T-helper 1 cell treated with Interleukin-12 subunit alpha and Interleukin-12 subunit beta and Interleukin-4 antibody, amounts not matched to agents 30 μg/mL and 1 μg/mL, for 36 hours (primary cell): ENCODE data around the gene ITGA2.
"Not testable (repeated sequence)": the region's sequence is repeated elsewhere in the genome, so short reads cannot be mapped to it uniquely, and the experiment has no call there.

Source experiments
- H3K27ac Mint-ChIP-seq: one replicate; pipeline ENCODE4 v1.8.0; 2021; ENCODE audit warnings: mild to moderate bottlenecking, mixed read lengths
- H3K27me3 Mint-ChIP-seq: one replicate; pipeline ENCODE4 v1.8.0; 2021; ENCODE audit warnings: low read depth, mixed read lengths
- H3K36me3 Mint-ChIP-seq: one replicate; pipeline ENCODE4 v1.8.0; 2021; ENCODE audit warnings: low read depth, mixed read lengths
- H3K4me1 Mint-ChIP-seq: one replicate; pipeline ENCODE4 v1.8.0; 2021; ENCODE audit warnings: low read depth, mixed read lengths
- H3K4me3 Mint-ChIP-seq: one replicate; pipeline ENCODE4 v1.8.0; 2021; ENCODE audit warnings: mild to moderate bottlenecking, moderate library complexity, mixed read lengths
- H3K9me3 Mint-ChIP-seq: one replicate; pipeline ENCODE4 v1.8.0; 2021; ENCODE audit warnings: mixed read lengths

Gene ITGA2

DNA sequence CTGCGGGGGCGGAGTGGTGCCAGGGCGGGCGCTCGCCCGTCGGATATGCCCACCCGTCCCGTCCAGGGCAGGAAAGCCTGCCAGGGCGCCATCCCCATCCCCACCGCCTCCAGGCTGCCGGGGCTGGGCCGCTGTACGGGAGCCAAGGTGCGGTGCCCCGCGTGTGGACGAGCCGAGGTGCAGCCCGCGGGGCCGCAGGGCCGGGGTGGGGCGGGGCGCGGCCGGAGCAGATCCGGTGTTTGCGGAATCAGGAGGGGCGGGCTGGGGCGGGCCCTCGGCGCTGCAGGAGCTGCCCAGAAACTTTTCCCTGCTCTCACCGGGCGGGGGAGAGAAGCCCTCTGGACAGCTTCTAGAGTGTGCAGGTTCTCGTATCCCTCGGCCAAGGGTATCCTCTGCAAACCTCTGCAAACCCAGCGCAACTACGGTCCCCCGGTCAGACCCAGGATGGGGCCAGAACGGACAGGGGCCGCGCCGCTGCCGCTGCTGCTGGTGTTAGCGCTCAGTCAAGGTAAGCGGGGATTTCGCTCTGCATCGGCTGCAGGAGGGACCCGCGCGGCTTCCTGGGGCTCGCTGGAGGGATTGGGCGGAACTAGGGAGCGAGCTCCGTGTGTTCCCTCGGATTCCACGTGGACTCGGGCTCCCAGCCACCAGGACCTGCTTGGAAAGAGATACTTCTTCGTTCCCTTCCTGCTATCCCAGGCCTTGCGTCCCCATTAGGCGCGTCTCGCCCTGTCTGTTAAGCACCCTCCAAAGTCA lies at the start of gene ITGA2:
TSS of gene ITGA2 (plus strand) at position 328 of the 756 bp plus-strand sequence. CDS start at position 445, 117 bp downstream.
- peaks cover 18% of the 10 kb centered on the region for H3K36me3 Mint-ChIP-seq
- no peaks in the 10 kb centered on the region for H3K9me3 Mint-ChIP-seq
- H3K27ac Mint-ChIP-seq = peak within 1 kb of the TSS; percentile 71
- H3K4me3 Mint-ChIP-seq = peak within 1 kb of the TSS; percentile 83
- H3K27me3 Mint-ChIP-seq = peaks cover 31% of the 10 kb centered on the region
- H3K4me1 Mint-ChIP-seq = peaks cover 25% of the 10 kb centered on the region

- no peak overlapping the region for H3K27ac Mint-ChIP-seq
- H3K9me3 Mint-ChIP-seq = no peaks in the 10 kb centered on the region
- peaks cover 8% of the 10 kb centered on the region for H3K27me3 Mint-ChIP-seq
- H3K4me1 Mint-ChIP-seq = peaks cover 15% of the 10 kb centered on the region
- H3K36me3 Mint-ChIP-seq = no peaks in the 10 kb centered on the region
- H3K4me3 Mint-ChIP-seq = no peak overlapping the region
Observed at GRCh38 chr5:52943285-52943684, 45.9 kb upstream of the ITGA2 start.

- Mint-ChIP-seq H3K36me3 (no peaks in the 10 kb centered on the region), H3K4me3 (no peak overlapping the region), H3K9me3 (no peaks in the 10 kb centered on the region), H3K4me1 (peaks cover 19% of the 10 kb centered on the region), H3K27ac (no peak overlapping the region), H3K27me3 (peaks cover 8% of the 10 kb centered on the region)
Observed at GRCh38 chr5:52943808-52944207, 45.3 kb upstream of the ITGA2 start.

GRCh38 chr5:52945040-52945439 lies 44.1 kb upstream of the ITGA2 start:
- Mint-ChIP-seq H3K4me3 (peak overlapping the region; percentile 43), H3K9me3 (no peaks in the 10 kb centered on the region), H3K36me3 (no peaks in the 10 kb centered on the region), H3K4me1 (peaks cover 19% of the 10 kb centered on the region), H3K27ac (no peak overlapping the region), H3K27me3 (peaks cover 8% of the 10 kb centered on the region)

DNA sequence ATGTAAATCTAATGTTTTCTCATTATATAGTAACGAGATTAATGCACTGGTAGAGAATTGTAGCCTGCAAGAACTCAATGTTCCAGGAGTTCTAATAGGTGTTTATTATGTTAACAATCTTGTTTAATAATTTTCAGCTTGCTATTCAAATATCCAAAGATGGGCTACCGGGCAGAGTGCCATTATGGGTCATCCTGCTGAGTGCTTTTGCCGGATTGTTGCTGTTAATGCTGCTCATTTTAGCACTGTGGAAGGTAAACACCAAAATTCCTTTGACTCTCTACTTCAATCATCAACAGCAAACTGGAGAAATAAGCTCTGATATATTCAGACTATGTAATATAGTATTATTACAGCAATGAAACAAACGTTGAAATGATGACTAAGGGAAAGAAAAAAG lies 41.9 kb upstream of the ITGA2 start:
- Mint-ChIP-seq H3K4me1 (peaks cover 19% of the 10 kb centered on the region), H3K27ac (no peak overlapping the region), H3K9me3 (no peaks in the 10 kb centered on the region), H3K27me3 (no peaks in the 10 kb centered on the region), H3K4me3 (no peak overlapping the region), H3K36me3 (no peaks in the 10 kb centered on the region)

DNA sequence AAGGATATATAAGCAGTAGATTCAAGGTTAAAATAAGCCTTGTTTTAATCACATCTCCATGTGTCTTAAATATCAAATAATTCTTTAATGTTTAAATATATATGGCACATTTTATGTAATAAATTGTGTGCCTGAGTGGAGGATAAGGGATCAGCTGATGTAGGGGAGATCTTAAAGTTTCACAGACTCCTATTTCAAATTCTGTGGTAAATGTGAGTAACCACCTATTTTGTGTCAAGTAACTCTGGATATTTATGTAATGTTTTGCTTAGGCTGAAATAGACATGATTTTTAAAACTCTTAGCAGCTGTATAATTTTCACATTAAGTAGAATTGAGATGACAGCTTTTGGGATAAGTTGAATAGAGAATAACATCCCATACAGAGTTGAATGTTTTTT lies 41.3 kb upstream of the ITGA2 start:
- Mint-ChIP-seq H3K27ac (no peak overlapping the region), H3K4me3 (no peak overlapping the region), H3K4me1 (peaks cover 19% of the 10 kb centered on the region), H3K27me3 (no peaks in the 10 kb centered on the region), H3K36me3 (no peaks in the 10 kb centered on the region), H3K9me3 (no peaks in the 10 kb centered on the region)

DNA sequence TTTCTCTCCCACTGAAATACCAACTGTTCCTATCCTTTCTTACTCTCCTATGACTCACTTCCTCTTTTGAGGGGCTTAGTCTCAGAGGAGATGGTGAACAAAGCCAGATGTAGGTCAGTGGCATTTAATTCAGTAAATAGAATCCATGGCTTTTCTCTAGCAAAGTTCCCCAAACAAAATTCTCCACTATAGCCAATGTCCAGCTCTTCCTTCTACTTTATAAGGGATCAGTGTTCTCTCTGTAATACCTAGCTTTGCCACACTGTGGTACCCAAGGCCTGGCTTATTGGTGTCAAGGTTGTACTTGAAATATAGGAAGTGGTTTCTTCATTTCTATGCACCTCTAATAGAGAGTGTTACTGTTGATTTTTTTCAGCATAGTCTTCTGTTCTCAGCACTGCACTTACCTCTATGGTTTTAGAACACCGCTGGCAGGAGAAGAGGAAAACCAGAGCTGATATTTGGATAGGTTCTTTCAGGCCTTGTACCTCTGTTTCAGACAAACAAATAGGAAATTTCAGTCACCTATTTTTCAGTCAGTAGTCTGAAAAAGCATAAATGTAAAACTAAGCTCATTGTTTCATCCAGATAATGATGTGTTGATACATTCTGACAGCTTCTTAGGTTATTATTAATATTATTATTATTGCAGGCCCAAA lies 40.6 kb upstream of the ITGA2 start:
- no peak overlapping the region for H3K27ac Mint-ChIP-seq
- peaks cover 19% of the 10 kb centered on the region for H3K4me1 Mint-ChIP-seq
- no peak overlapping the region for H3K4me3 Mint-ChIP-seq
- H3K27me3 Mint-ChIP-seq = no peaks in the 10 kb centered on the region
- no peaks in the 10 kb centered on the region for H3K36me3 Mint-ChIP-seq
- no peaks in the 10 kb centered on the region for H3K9me3 Mint-ChIP-seq

DNA sequence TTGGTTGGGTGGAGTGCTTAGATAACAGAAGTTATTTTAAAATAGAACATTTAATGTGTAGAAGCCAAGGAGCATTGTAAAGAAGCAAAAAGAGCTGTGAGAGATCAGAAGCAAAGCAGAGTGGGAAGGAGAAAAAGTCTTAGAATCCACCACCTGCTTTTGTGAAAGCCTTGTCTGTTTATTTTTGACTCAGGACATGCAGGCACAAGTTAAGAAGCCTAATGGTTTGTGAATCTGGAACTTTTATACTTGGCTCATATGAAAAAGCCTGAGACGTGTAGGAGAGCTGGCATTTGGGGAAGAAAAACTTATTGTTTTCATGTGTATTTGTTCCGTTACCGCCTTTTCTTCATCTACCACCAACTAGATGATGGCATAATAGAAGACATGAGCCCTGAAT lies 38.5 kb upstream of the ITGA2 start:
- H3K4me1 Mint-ChIP-seq = peaks cover 11% of the 10 kb centered on the region
- H3K9me3 Mint-ChIP-seq = no peaks in the 10 kb centered on the region
- H3K4me3 Mint-ChIP-seq = no peak overlapping the region
- no peaks in the 10 kb centered on the region for H3K27me3 Mint-ChIP-seq
- H3K36me3 Mint-ChIP-seq = no peaks in the 10 kb centered on the region
- H3K27ac Mint-ChIP-seq = no peak overlapping the region

DNA sequence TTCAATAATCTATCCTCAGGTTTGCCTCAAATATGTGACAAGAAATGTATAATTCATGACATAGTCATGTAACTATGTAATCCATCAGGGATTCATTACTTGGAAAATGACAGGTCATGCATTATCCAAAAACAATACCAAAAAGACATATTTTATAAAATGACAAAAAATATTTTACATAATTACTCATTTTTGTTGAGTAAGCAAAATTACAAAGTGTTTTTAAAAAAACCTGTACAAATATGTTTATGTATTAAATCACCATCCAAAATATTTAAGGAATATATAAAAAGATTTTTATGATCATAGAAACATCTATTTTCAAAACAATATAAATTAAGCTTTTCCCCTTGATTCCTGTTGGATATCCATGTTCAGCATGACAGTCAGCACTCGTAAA lies 36.7 kb upstream of the ITGA2 start:
- H3K27ac Mint-ChIP-seq = no peak overlapping the region
- H3K4me3 Mint-ChIP-seq = no peak overlapping the region
- peaks cover 5% of the 10 kb centered on the region for H3K4me1 Mint-ChIP-seq
- H3K27me3 Mint-ChIP-seq = no peaks in the 10 kb centered on the region
- H3K36me3 Mint-ChIP-seq = no peaks in the 10 kb centered on the region
- no peaks in the 10 kb centered on the region for H3K9me3 Mint-ChIP-seq

DNA sequence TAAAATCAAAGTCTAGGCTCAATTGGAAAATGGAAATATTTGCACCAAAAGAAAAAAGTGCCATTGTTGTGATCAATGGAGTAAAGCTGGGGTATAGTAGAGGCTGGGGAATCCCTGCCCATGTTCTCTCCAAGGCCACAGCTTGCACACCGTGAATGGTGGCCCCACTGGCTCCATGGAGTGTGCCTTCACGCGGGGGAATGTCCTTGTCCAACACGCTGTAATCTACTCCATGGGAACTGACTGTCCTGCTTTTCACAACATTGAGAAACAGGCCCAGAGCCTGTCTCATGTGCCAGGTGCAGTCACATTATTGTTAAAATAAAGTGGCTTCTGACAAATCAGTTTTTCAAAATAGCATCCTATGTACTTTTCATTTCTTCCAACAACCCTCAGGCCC lies 33.1 kb upstream of the ITGA2 start:
- Mint-ChIP-seq H3K27ac (no peak overlapping the region), H3K4me1 (no peaks in the 10 kb centered on the region), H3K9me3 (no peaks in the 10 kb centered on the region), H3K36me3 (no peaks in the 10 kb centered on the region), H3K4me3 (no peak overlapping the region), H3K27me3 (peaks cover 9% of the 10 kb centered on the region)

GRCh38 chr5:52956915-52957747 lies 32.0 kb upstream of the ITGA2 start:
- H3K27me3 Mint-ChIP-seq = peaks cover 17% of the 10 kb centered on the region
- H3K27ac Mint-ChIP-seq = no peak overlapping the region
- no peaks in the 10 kb centered on the region for H3K4me1 Mint-ChIP-seq
- no peaks in the 10 kb centered on the region for H3K9me3 Mint-ChIP-seq
- no peaks in the 10 kb centered on the region for H3K36me3 Mint-ChIP-seq
- no peak overlapping the region for H3K4me3 Mint-ChIP-seq

DNA sequence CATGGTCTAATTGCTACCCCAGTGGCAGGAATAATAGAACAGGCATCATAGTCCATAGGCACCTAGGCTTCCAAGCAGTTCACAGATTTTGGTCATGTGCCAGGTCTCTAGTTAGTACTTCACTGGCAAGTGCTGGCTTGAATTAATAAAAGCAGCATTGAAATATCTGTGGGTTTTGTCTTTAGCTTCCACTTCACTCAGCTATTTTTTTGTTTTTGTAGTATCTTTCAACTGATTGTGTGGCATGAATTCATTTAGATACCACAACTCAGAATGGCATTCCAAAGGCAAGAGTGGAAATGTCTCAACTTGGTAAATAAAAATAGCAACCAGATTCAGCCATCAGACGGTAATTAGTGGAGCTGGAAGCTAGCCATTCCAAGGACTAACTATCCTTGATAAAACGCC lies 27.9 kb upstream of the ITGA2 start:
- Mint-ChIP-seq H3K4me3 (no peak overlapping the region), H3K4me1 (no peaks in the 10 kb centered on the region), H3K9me3 (no peaks in the 10 kb centered on the region), H3K27me3 (peaks cover 24% of the 10 kb centered on the region), H3K36me3 (no peaks in the 10 kb centered on the region), H3K27ac (no peak overlapping the region)

DNA sequence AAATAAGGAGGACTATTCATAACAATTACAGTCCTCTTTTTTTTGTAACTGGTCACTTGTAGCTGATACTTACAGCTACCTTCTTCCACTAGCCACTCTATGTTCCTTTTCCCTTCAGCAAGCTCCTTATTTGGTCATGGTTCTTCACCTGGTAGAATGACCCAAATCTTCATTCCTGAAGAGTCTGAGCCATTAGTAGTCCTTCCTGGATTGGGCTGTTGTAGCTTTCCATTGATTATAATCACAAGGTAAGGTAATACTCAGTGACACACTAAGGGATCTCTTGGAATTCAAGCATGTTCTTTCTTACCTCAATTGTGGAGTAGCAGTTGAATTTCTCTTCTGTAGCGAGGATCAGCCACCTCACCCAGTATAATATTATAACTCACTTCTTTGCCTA lies 25.5 kb upstream of the ITGA2 start:
- no peaks in the 10 kb centered on the region for H3K4me1 Mint-ChIP-seq
- no peak overlapping the region for H3K27ac Mint-ChIP-seq
- H3K9me3 Mint-ChIP-seq = peaks cover 8% of the 10 kb centered on the region
- H3K36me3 Mint-ChIP-seq = no peaks in the 10 kb centered on the region
- H3K27me3 Mint-ChIP-seq = peaks cover 40% of the 10 kb centered on the region
- H3K4me3 Mint-ChIP-seq = no peak overlapping the region

DNA sequence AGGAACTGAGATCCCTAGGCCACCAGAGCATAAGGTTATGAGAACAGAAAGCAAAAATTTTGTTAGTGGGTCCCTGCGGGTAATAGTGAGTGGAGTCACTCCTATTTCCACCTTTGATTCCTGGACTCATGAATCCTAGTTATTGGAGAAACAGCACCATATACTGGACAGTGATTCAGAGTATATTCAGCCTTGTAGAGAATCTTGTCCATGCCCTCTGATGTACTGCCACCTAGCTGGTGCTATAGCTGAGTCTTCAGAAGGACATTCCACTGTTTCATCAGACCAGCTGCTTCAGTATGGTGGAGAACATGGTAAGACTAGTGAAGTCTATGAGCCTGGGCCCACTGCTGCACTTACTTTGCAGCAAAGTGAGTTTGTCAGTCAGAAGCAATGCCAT lies 25.0 kb upstream of the ITGA2 start:
- Mint-ChIP-seq H3K36me3 (no peaks in the 10 kb centered on the region), H3K4me3 (no peak overlapping the region), H3K4me1 (no peaks in the 10 kb centered on the region), H3K27me3 (peaks cover 45% of the 10 kb centered on the region), H3K9me3 (peaks cover 11% of the 10 kb centered on the region), H3K27ac (no peak overlapping the region)

DNA sequence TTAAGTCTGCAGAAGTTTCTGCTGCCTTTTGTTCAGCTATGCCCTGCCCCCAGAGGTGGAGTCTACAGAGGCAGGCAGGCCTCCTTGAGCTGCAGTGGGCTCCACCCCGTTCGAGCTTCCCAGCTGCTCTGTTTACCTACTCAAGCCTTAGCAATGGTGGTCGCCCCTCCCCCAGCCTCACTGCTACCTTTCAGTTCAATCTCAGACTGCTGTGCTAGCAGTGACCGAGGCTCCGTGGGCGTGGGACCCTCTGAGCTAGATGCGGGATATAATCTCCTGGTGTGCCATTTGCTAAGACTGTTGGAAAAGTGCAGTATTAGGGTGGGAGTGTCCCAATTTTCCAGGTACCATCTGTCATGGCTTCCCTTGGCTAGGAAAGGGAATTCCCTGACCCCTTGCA lies 13.0 kb upstream of the ITGA2 start:
- H3K27ac Mint-ChIP-seq, H3K36me3 Mint-ChIP-seq, H3K4me3 Mint-ChIP-seq, H3K4me1 Mint-ChIP-seq, H3K9me3 Mint-ChIP-seq: not testable (repeated sequence)
- peaks cover 41% of the 10 kb centered on the region for H3K27me3 Mint-ChIP-seq
